SJCRH30 (cell line): ENCODE data around the gene WDR17. TPM values are rescaled to one million over a fixed set of nuclear protein-coding genes. Genes with fewer than 3 reads are reported as not detected.

Experiments
- total RNA-seq: library from RNA; depleted of rRNA; stranded (reverse); fragments of >200 nt; shearing (Covaris generic); gene quantifications from 2 replicates; pipeline ENCODE4 v1.2.3, GENCODE V29; 2014; rRNA removed

WDR17 gene
- total RNA-seq, 1 experiment from 2014 or later = 1.6 TPM

Other genes starting within 250 kb of the WDR17 start
- gene SPATA4, start 129.7 kb downstream of the WDR17 start, total RNA-seq = 0.06 and 0.56 TPM in 2 replicates
- 6.4 and 7.3 TPM in 2 replicates for gene ASB5, start 203.4 kb downstream of the WDR17 start, total RNA-seq